Loucy (cell line): ENCODE results near the gene IGSF9B.

ENCODE experiments used
- H2AFZ ChIP-seq: fragments of 200-600 bp; sonication (generic); 2 replicates; pipeline ENCODE4 v1.6.0; 2016; ENCODE audit warnings: antibody characterized with exemption, mild to moderate bottlenecking, low read length, moderate library complexity
- H3F3A ChIP-seq: fragments of 200-600 bp; 2 replicates; pipeline ENCODE4 v1.6.0; 2016; ENCODE audit warnings: antibody characterized with exemption, low read depth, mild to moderate bottlenecking
- H3K27me3 ChIP-seq: fragments of 200-600 bp; sonication (generic); 2 replicates; pipeline ENCODE4 v1.6.1; 2014; ENCODE audit warnings: low read length, mild to moderate bottlenecking; ENCODE audit not compliant: insufficient read depth, poor library complexity, severe bottlenecking
- H3K36me3 ChIP-seq: fragments of 200-600 bp; sonication (generic); 2 replicates; pipeline ENCODE4 v1.6.1; 2016; ENCODE audit warnings: low read length; ENCODE audit not compliant: insufficient read depth
- H3K4me1 ChIP-seq: fragments of 200-600 bp; sonication (generic); 2 replicates; pipeline ENCODE4 v1.5.1; 2014; ENCODE audit warnings: low read length, mild to moderate bottlenecking; ENCODE audit not compliant: insufficient read depth, poor library complexity, severe bottlenecking
- H3K4me2 ChIP-seq: fragments of 200-600 bp; sonication (generic); 2 replicates; pipeline ENCODE4 v1.6.0; 2014; ENCODE audit warnings: antibody characterized with exemption, low read length, low read depth, mild to moderate bottlenecking; ENCODE audit not compliant: poor library complexity, severe bottlenecking
- H3K4me3 ChIP-seq: fragments of 200-600 bp; sonication (generic); 2 replicates; pipeline ENCODE4 v1.5.1; 2014; ENCODE audit warnings: low read length, mild to moderate bottlenecking, mixed read lengths; ENCODE audit not compliant: poor library complexity, severe bottlenecking
- H3K79me2 ChIP-seq: fragments of 200-600 bp; sonication (generic); 2 replicates; pipeline ENCODE4 v1.6.1; 2014; ENCODE audit warnings: low read length; ENCODE audit not compliant: insufficient read depth
- H3K9ac ChIP-seq: fragments of 200-600 bp; sonication (generic); 2 replicates; pipeline ENCODE4 v1.6.0; 2014; ENCODE audit warnings: mild to moderate bottlenecking, low read depth, low read length, moderate library complexity; ENCODE audit not compliant: poor library complexity, severe bottlenecking
- H3K9me2 ChIP-seq: fragments of 200-600 bp; sonication (generic); replicated peaks from 2 replicates; pipeline ENCODE4 v1.6.1; 2016; ENCODE audit warnings: low read depth, low read length, mixed read lengths
- H3K9me3 ChIP-seq: fragments of 200-600 bp; sonication (generic); 2 replicates; pipeline ENCODE4 v1.6.1; 2014; ENCODE audit warnings: mild to moderate bottlenecking, antibody characterized with exemption, low read length, low read depth; ENCODE audit not compliant: insufficient read depth
- H4K20me1 ChIP-seq: fragments of 200-600 bp; sonication (generic); 2 replicates; pipeline ENCODE4 v1.6.0; 2014; ENCODE audit warnings: antibody characterized with exemption, low read length, mild to moderate bottlenecking; ENCODE audit not compliant: insufficient read depth, poor library complexity, severe bottlenecking
- CTCF ChIP-seq: fragments of 200-600 bp; sonication (generic); conservative IDR thresholded peaks from 2 replicates; pipeline ENCODE4 v1.5.1; 2014; ENCODE audit warnings: mild to moderate bottlenecking, antibody characterized with exemption, low read length
- EZH2phosphoT487 ChIP-seq: fragments of 200-600 bp; IDR thresholded peaks from 2 replicates; pipeline ENCODE4 v1.6.1; 2018; ENCODE audit warnings: antibody characterized with exemption, mild to moderate bottlenecking, moderate library complexity, borderline replicate concordance

The IGSF9B gene

GRCh38 chr11:133917921-133918607, 38.7 kb downstream of the IGSF9B start:
- Histone ChIP-seq H3K9me3 (no peaks in the 10 kb centered on the region; the same call in 1 of the 2 replicates), H3K9ac (no peak overlapping the region), H3K4me2 (no peak overlapping the region), H3K4me3 (no peak overlapping the region), H3K27me3 (no peaks in the 10 kb centered on the region), H4K20me1 (no peaks in the 10 kb centered on the region), H2AFZ (no peak overlapping the region), H3K9me2 (no peaks in the 10 kb centered on the region), H3K4me1 (no peaks in the 10 kb centered on the region), H3K36me3 (no peaks in the 10 kb centered on the region), H3K79me2 (no peaks in the 10 kb centered on the region), H3F3A (no peaks in the 10 kb centered on the region)
- no peak for TF ChIP-seq CTCF

- no peaks in the 10 kb centered on the region for H3K27me3 ChIP-seq
These were observed 39.9 kb downstream of the IGSF9B start for GRCh38 chr11:133916784-133917440.

DNA sequence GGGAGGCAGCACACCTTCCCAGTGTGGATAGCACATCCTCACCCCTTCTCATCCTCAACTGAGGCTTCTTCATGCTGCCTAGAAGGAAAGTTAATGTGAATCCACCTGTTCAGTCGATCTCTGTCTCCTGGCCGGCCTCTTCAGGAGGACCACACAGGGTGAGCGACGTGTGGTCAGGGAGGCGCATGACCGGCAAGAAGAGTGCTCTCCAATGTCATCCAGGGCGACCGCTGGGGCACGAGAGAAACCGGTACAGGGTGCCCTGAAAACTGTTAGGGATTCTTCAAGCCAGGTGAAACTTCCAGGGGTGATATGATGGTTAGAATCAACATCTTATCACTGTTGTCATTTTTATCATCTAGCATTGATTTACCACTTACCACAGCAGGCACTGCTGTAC, 43.0 kb downstream of the IGSF9B start:
- Histone ChIP-seq H3K27me3 (no peaks in the 10 kb centered on the region), H3K36me3 (no peaks in the 10 kb centered on the region), H3K9me3 (no peaks in the 10 kb centered on the region; the same call in 1 of the 2 replicates), H3K4me1 (no peaks in the 10 kb centered on the region), H4K20me1 (no peaks in the 10 kb centered on the region), H3F3A (no peaks in the 10 kb centered on the region), H3K9me2 (no peaks in the 10 kb centered on the region), H2AFZ (no peak overlapping the region), H3K9ac (no peak overlapping the region), H3K4me2 (no peak overlapping the region), H3K79me2 (no peaks in the 10 kb centered on the region), H3K4me3 (no peak overlapping the region)
- no peak for TF ChIP-seq CTCF
- no peak for TF ChIP-seq EZH2phosphoT487

More at GRCh38 chr11:133916784-133917440, 39.9 kb downstream of the IGSF9B start:
- no peaks in the 10 kb centered on the region for H3K79me2 ChIP-seq
- H3K9me2 ChIP-seq: no peaks in the 10 kb centered on the region
- H3K36me3 ChIP-seq: no peaks in the 10 kb centered on the region
- H3K4me2 ChIP-seq: no peak overlapping the region
- H3K9ac ChIP-seq: no peak overlapping the region
- no peak overlapping the region for H3K4me3 ChIP-seq
- no peak overlapping the region for H2AFZ ChIP-seq
- no peaks in the 10 kb centered on the region for H4K20me1 ChIP-seq
- no peaks in the 10 kb centered on the region for H3F3A ChIP-seq
- no peaks in the 10 kb centered on the region for H3K4me1 ChIP-seq
- TF ChIP-seq EZH2phosphoT487 (no peak), CTCF (no peak)
- no peaks in the 10 kb centered on the region; the same call in 1 of the 2 replicates for H3K9me3 ChIP-seq
